Mesothelial cell of epicardium (in vitro differentiated cells): Measurements from ENCODE around the gene DUS1L. TPM values are rescaled to one million over a fixed set of nuclear protein-coding genes. Genes with fewer than 3 reads are reported as not detected.
A peak's percentile ranks its signal among the peaks of the same experiment; 100 is the strongest.

Experiments
- DNase-seq, 2 experiments: peaks; one replicate each; pipeline ENCODE4 v3.0.0; 2021; ENCODE audit warnings: low spot score in 2 of 2; ENCODE audit not compliant: unreplicated experiment in 2 of 2
- H3K27ac Mint-ChIP-seq: 2 replicates; pipeline ENCODE4 v1.8.0; 2021; ENCODE audit warnings: mixed read lengths
- H3K27me3 Mint-ChIP-seq: 2 replicates; pipeline ENCODE4 v1.8.0; 2021; ENCODE audit warnings: low read depth, mixed read lengths
- H3K36me3 Mint-ChIP-seq: 2 replicates; pipeline ENCODE4 v1.8.0; 2021; ENCODE audit warnings: mixed read lengths
- H3K4me1 Mint-ChIP-seq: 2 replicates; pipeline ENCODE4 v1.8.0; 2021; ENCODE audit warnings: mixed read lengths
- H3K4me3 Mint-ChIP-seq: 2 replicates; pipeline ENCODE4 v1.8.0; 2021; ENCODE audit warnings: mild to moderate bottlenecking, moderate library complexity, mixed read lengths
- H3K9me3 Mint-ChIP-seq: 2 replicates; pipeline ENCODE4 v1.8.0; 2021; ENCODE audit warnings: mixed read lengths
- CTCF ChIP-seq: fragments of 200-600 bp; sonication (generic); IDR thresholded peaks from one replicate; pipeline ENCODE4 v1.5.0; 2021; ENCODE audit warnings: antibody characterized with exemption; ENCODE audit not compliant: unreplicated experiment
- total RNA-seq: library from RNA; stranded (reverse); gene quantifications from 3 replicates; pipeline ENCODE4 v1.2.1, GENCODE V29; 2021

DUS1L gene
- total RNA-seq, 1 donor from 2014 or later: 94.9 TPM

- DNase-seq: no peak
- Mint-ChIP-seq H3K9me3 (no peaks in the 10 kb centered on the region), H3K4me1 (peaks cover 21% of the 10 kb centered on the region), H3K4me3 (peak overlapping the region; percentile 66), H3K27ac (no peak overlapping the region), H3K27me3 (no peaks in the 10 kb centered on the region), H3K36me3 (peaks cover 5% of the 10 kb centered on the region)
- TF ChIP-seq CTCF: no peak
Observed at GRCh38 chr17:82033359-82034085, 32.1 kb downstream of the DUS1L start.

GRCh38 chr17:82031885-82032627, 33.5 kb downstream of the DUS1L start:
- peak overlapping the region; percentile 66 for H3K4me3 Mint-ChIP-seq
- DNase-seq: no peak
- H3K9me3 Mint-ChIP-seq: no peaks in the 10 kb centered on the region
- TF ChIP-seq CTCF: no peak
- peaks cover 7% of the 10 kb centered on the region for H3K36me3 Mint-ChIP-seq
- no peak overlapping the region for H3K27ac Mint-ChIP-seq
- H3K4me1 Mint-ChIP-seq: peaks cover 16% of the 10 kb centered on the region
- H3K27me3 Mint-ChIP-seq: no peaks in the 10 kb centered on the region

- H3K9me3 Mint-ChIP-seq: no peaks in the 10 kb centered on the region
- DNase-seq: no peak
- peak within 1 kb of the TSS; percentile 80 for H3K4me3 Mint-ChIP-seq
- H3K36me3 Mint-ChIP-seq: peaks cover 8% of the 10 kb centered on the region
- H3K4me1 Mint-ChIP-seq: peaks cover 14% of the 10 kb centered on the region
- H3K27me3 Mint-ChIP-seq: no peaks in the 10 kb centered on the region
- no peak for TF ChIP-seq CTCF
- peak within 1 kb of the TSS; percentile 76 for H3K27ac Mint-ChIP-seq
Observed at GRCh38 chr17:82031303-82031884, 34.2 kb downstream of the DUS1L start, which contains the start of gene RAC3. Gene RAC3 (plus strand): TSS chr17:82031678. CDS start chr17:82031762, 84 bp downstream.

GRCh38 chr17:82030470-82031302, 34.9 kb downstream of the DUS1L start:
- no peaks in the 10 kb centered on the region for H3K9me3 Mint-ChIP-seq

More at GRCh38 chr17:82030470-82031302, 34.9 kb downstream of the DUS1L start:
- H3K4me3 Mint-ChIP-seq: peak overlapping the region; percentile 80
- H3K4me1 Mint-ChIP-seq: peaks cover 13% of the 10 kb centered on the region
- H3K27ac Mint-ChIP-seq: peak overlapping the region; percentile 76
- peaks cover 8% of the 10 kb centered on the region for H3K36me3 Mint-ChIP-seq
- peak; percentile 89 for TF ChIP-seq CTCF
- DNase-seq: peak; percentile 83 to 93
- H3K27me3 Mint-ChIP-seq: no peaks in the 10 kb centered on the region
